Measurements from ENCODE around the gene ENTPD6. TPM values are rescaled to one million over a fixed set of nuclear protein-coding genes. Genes with fewer than 3 reads are reported as not detected.

The ENTPD6 gene
- polyA plus RNA-seq, 3 donors = 36.2 to 120 (median 47.0) TPM

DNA sequence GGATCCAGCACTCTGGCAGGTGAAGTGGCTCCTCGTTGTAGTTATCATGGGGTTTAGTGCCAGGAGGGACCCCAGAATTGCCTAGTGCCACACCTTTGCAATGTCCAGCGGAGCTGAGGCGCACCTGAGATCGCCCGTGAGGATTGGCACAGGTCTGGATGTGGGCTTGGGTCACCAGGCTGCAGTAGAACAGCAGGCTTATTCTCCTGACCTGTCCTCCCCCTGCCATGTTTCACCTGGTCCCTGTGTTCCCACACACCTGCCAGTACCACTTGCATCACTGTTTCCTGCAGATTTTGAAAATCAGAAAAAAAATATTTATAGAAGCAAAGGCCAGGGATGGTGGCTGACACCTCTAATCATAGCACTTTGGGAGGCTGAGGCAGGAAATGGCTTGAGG is 16.7 kb downstream of the ENTPD6 start:
- H3K4me1 ChIP-seq (ENCODE audit: control insufficient read depth in 1 of 2, insufficient read depth in 2 of 2, low read length in 2 of 2) = no peaks in the 10 kb centered on the region
- no peak overlapping the region for H3K4me3 ChIP-seq (replicated peaks in 1 of 3; ENCODE audit: low read depth in 2 of 3, low read length in 3 of 3)
- H3K36me3 ChIP-seq (replicated peaks in 1 of 2; ENCODE audit: control insufficient read depth in 1 of 2, insufficient read depth in 2 of 2, low read length in 2 of 2) = peaks cover 66 to 80% of the 10 kb centered on the region in 2 donors
- WGBS (ENCODE audit: insufficient coverage) = 100% methylated on average over 1 of the region's 5 CpGs
- Mint-ChIP-seq H3K27ac (peak overlapping the region in 1 of 7 donors; percentile 31), H3K27me3 (ENCODE audit: low read depth in 3 of 3) (peaks cover 2% of the 10 kb centered on the region in 3 donors), H3K9me3 (no peaks in the 10 kb centered on the region), H3K36me3 (peaks cover 60 to 75% of the 10 kb centered on the region in 2 donors), H3K4me1 (no peaks in the 10 kb centered on the region), H3K4me3 (no peak overlapping the region)
- no peak overlapping the region for H3K27ac ChIP-seq (ENCODE audit: low read depth in 1 of 2, low read length in 2 of 2)
- H4K20me1 ChIP-seq (ENCODE audit: insufficient read depth, low read length) = no peaks in the 10 kb centered on the region
- no peak overlapping the region for H3K4me2 ChIP-seq (replicated peaks; ENCODE audit: extremely low read depth, low read length, poor library complexity, severe bottlenecking)
- no peak overlapping the region for H2AFZ ChIP-seq (ENCODE audit: insufficient read depth, low read depth, low read length, poor library complexity, severe bottlenecking)
- no peak overlapping the region for H3K9ac ChIP-seq (ENCODE audit: insufficient read depth, low read length, poor library complexity, severe bottlenecking)
- no peaks in the 10 kb centered on the region for H3K9me3 ChIP-seq (replicated peaks in 1 of 2; ENCODE audit: control insufficient read depth in 1 of 2, insufficient read depth in 1 of 2, low read length in 2 of 2)
- no peak for TF ChIP-seq CTCF (IDR thresholded peaks at IDR 0.05)
- H3K79me2 ChIP-seq (ENCODE audit: insufficient read depth, low read length) = peaks cover 3% of the 10 kb centered on the region
- no peaks in the 10 kb centered on the region for H3K27me3 ChIP-seq (ENCODE audit: control insufficient read depth in 2 of 2, insufficient read depth in 2 of 2, low read length in 2 of 2)
- no peak for DNase-seq
- intact Hi-C loops (cut with micrococcal nuclease) = no loop called here

- 98% methylated on average over 16 of the region's 21 CpGs for WGBS (ENCODE audit: insufficient coverage)
- Histone ChIP-seq H3K4me3 (replicated peaks in 1 of 3; ENCODE audit: low read depth in 2 of 3, low read length in 3 of 3) (no peak overlapping the region), H3K79me2 (ENCODE audit: insufficient read depth, low read length) (no peaks in the 10 kb centered on the region)
These were observed 18.3 kb downstream of the ENTPD6 start for GRCh38 chr20:25213566-25214425.

More at GRCh38 chr20:25213566-25214425, 18.3 kb downstream of the ENTPD6 start:
- Mint-ChIP-seq H3K27ac (peak overlapping the region in 2 of 7 donors; percentile 31 to 35), H3K9me3 (no peaks in the 10 kb centered on the region), H3K27me3 (ENCODE audit: low read depth in 3 of 3) (peaks cover 2% of the 10 kb centered on the region in 3 donors), H3K36me3 (peaks cover 67 to 88% of the 10 kb centered on the region in 2 donors), H3K4me3 (no peak overlapping the region), H3K4me1 (no peaks in the 10 kb centered on the region)
- no peaks in the 10 kb centered on the region for H3K9me3 ChIP-seq (replicated peaks in 1 of 2; ENCODE audit: control insufficient read depth in 1 of 2, insufficient read depth in 1 of 2, low read length in 2 of 2)
- H3K36me3 ChIP-seq (replicated peaks in 1 of 2; ENCODE audit: control insufficient read depth in 1 of 2, insufficient read depth in 2 of 2, low read length in 2 of 2) = peaks cover 80 to 93% of the 10 kb centered on the region in 2 donors
- no peak for TF ChIP-seq CTCF (IDR thresholded peaks at IDR 0.05)
- DNase-seq = no peak
- no peaks in the 10 kb centered on the region for H3K27me3 ChIP-seq (ENCODE audit: control insufficient read depth in 2 of 2, insufficient read depth in 2 of 2, low read length in 2 of 2)
- H3K4me1 ChIP-seq (ENCODE audit: control insufficient read depth in 1 of 2, insufficient read depth in 2 of 2, low read length in 2 of 2) = no peaks in the 10 kb centered on the region
- intact Hi-C loops (cut with micrococcal nuclease) = no loop called here
- no peak overlapping the region for H3K4me2 ChIP-seq (replicated peaks; ENCODE audit: extremely low read depth, low read length, poor library complexity, severe bottlenecking)
- no peaks in the 10 kb centered on the region for H4K20me1 ChIP-seq (ENCODE audit: insufficient read depth, low read length)
- no peak overlapping the region for H3K27ac ChIP-seq (ENCODE audit: low read depth in 1 of 2, low read length in 2 of 2)
- no peak overlapping the region for H3K9ac ChIP-seq (ENCODE audit: insufficient read depth, low read length, poor library complexity, severe bottlenecking)
- H2AFZ ChIP-seq (ENCODE audit: insufficient read depth, low read depth, low read length, poor library complexity, severe bottlenecking) = no peak overlapping the region
